Mesenchymal stem cell (in vitro differentiated cells and primary cell): ENCODE results near the gene ANKRD13D.
A peak's percentile ranks its signal among the peaks of the same experiment; 100 is the strongest.

Experiments
- DNase-seq: peaks from one replicate; pipeline ENCODE4 v3.0.0-alpha.2; 2013
- H2AFZ ChIP-seq: one replicate; pipeline ENCODE4 v1.6.1; 2013; ENCODE audit warnings: low read depth, mild to moderate bottlenecking, control low read depth, inconsistent platforms, low read length, moderate library complexity
- H2AK5ac ChIP-seq: 2 replicates; pipeline ENCODE4 v1.6.1; 2013; ENCODE audit warnings: low read length, moderate library complexity, mild to moderate bottlenecking, inconsistent platforms; ENCODE audit not compliant: severe bottlenecking
- H2BK120ac ChIP-seq: one replicate; pipeline ENCODE4 v1.6.1; 2013; ENCODE audit warnings: low read depth, mild to moderate bottlenecking, inconsistent platforms, low read length, moderate library complexity
- H2BK12ac ChIP-seq, 2 experiments: one replicate each; pipeline ENCODE4 v1.6.1; 2013; ENCODE audit warnings: inconsistent platforms in 2 of 2, low read length in 2 of 2, mild to moderate bottlenecking in 2 of 2, moderate library complexity in 2 of 2, control low read depth in 1 of 2
- H2BK15ac ChIP-seq: one replicate; pipeline ENCODE4 v1.6.1; 2013; ENCODE audit warnings: mild to moderate bottlenecking, low read depth, inconsistent platforms; ENCODE audit not compliant: poor library complexity, severe bottlenecking
- H2BK5ac ChIP-seq: 2 replicates; pipeline ENCODE4 v1.6.1; 2013; ENCODE audit warnings: low read depth, mild to moderate bottlenecking, low read length, control low read depth, inconsistent platforms; ENCODE audit not compliant: poor library complexity, severe bottlenecking
- H3K14ac ChIP-seq, 2 experiments: one replicate each; pipeline ENCODE4 v1.6.1; 2013; ENCODE audit warnings: inconsistent platforms in 2 of 2, low read length in 2 of 2, control low read depth in 1 of 2, mild to moderate bottlenecking in 1 of 2, moderate library complexity in 1 of 2
- H3K18ac ChIP-seq, 2 experiments: one replicate each; pipeline ENCODE4 v1.6.1; 2013; ENCODE audit warnings: inconsistent platforms in 2 of 2, low read length in 2 of 2, control low read depth in 1 of 2, low read depth in 1 of 2, mild to moderate bottlenecking in 1 of 2
- H3K23ac ChIP-seq, 2 experiments: one replicate each; pipeline ENCODE4 v1.6.1; 2013; ENCODE audit warnings: inconsistent platforms in 2 of 2, low read length in 2 of 2, mild to moderate bottlenecking in 2 of 2, moderate library complexity in 2 of 2, control low read depth in 1 of 2
- H3K27ac ChIP-seq: 2 replicates; pipeline ENCODE4 v1.5.1; 2013; ENCODE audit warnings: mild to moderate bottlenecking, moderate library complexity, low read length, control low read depth, inconsistent platforms; ENCODE audit not compliant: poor library complexity, severe bottlenecking
- H3K27me3 ChIP-seq, 2 experiments: 2 replicates each; pipeline versions ENCODE4 v1.6.1 to v1.7.0; 2013; ENCODE audit warnings: low read length in 2 of 2, mild to moderate bottlenecking in 2 of 2, moderate library complexity in 2 of 2, control low read depth in 1 of 2, inconsistent platforms in 1 of 2; ENCODE audit not compliant: control insufficient read depth in 1 of 2, insufficient read depth in 1 of 2
- H3K36me3 ChIP-seq, 2 experiments: 2 replicates each; pipeline versions ENCODE4 v1.6.1 to v1.7.0; 2013; ENCODE audit warnings: low read length in 2 of 2, control low read depth in 1 of 2, inconsistent platforms in 1 of 2, low read depth in 1 of 2, mild to moderate bottlenecking in 1 of 2; ENCODE audit not compliant: insufficient read depth in 2 of 2, control insufficient read depth in 1 of 2
- H3K4ac ChIP-seq, 2 experiments: one replicate each; pipeline ENCODE4 v1.6.1; 2013; ENCODE audit warnings: inconsistent platforms in 2 of 2, low read length in 2 of 2, mild to moderate bottlenecking in 2 of 2, moderate library complexity in 2 of 2, control low read depth in 1 of 2, low read depth in 1 of 2
- H3K4me1 ChIP-seq: 2 replicates; pipeline ENCODE4 v1.6.1; 2013; ENCODE audit warnings: low read depth, low read length, control low read depth; ENCODE audit not compliant: control insufficient read depth, insufficient read depth
- H3K4me2 ChIP-seq: 2 replicates; pipeline ENCODE4 v1.6.1; 2013; ENCODE audit warnings: low read length, mild to moderate bottlenecking, inconsistent platforms; ENCODE audit not compliant: poor library complexity, severe bottlenecking
- H3K4me3 ChIP-seq, 2 experiments: 2 replicates each; pipeline versions ENCODE4 v1.5.1 to v1.7.0; 2013; ENCODE audit warnings: low read length in 2 of 2, mild to moderate bottlenecking in 2 of 2, control low read depth in 1 of 2, low read depth in 1 of 2; ENCODE audit not compliant: insufficient read depth in 1 of 2
- H3K79me1 ChIP-seq: replicated peaks from 2 replicates; pipeline ENCODE4 v1.6.1; 2013; ENCODE audit warnings: mild to moderate bottlenecking, control low read depth, low read length, inconsistent platforms; ENCODE audit not compliant: poor library complexity, severe bottlenecking
- H3K9ac ChIP-seq: 2 replicates; pipeline ENCODE4 v1.7.0; 2013; ENCODE audit warnings: mild to moderate bottlenecking, low read length, moderate library complexity
- H3K9me3 ChIP-seq: 2 replicates; pipeline ENCODE4 v1.7.0; 2013; ENCODE audit warnings: mild to moderate bottlenecking, low read length; ENCODE audit not compliant: control insufficient read depth
- H4K8ac ChIP-seq: one replicate; pipeline ENCODE4 v1.6.1; 2013; ENCODE audit warnings: inconsistent platforms, mild to moderate bottlenecking, low read length, moderate library complexity
- H4K91ac ChIP-seq: one replicate; pipeline ENCODE4 v1.6.1; 2013; ENCODE audit warnings: mild to moderate bottlenecking, low read length, inconsistent platforms
- WGBS: methylation state at CpG from one replicate; pipeline ENCODE4 v1.1.7; 2013; ENCODE audit warnings: mixed read lengths; 5-methylcytosine and 5-hydroxymethylcytosine counted together

Gene ANKRD13D

GRCh38 chr11:67269401-67270255, 19.5 kb upstream of the ANKRD13D start:
- Histone ChIP-seq H2BK120ac (peak overlapping the region; percentile 86), H4K91ac (peak overlapping the region; percentile 93), H3K18ac (peak overlapping the region; percentile 80 to 91), H3K27ac (peak overlapping the region; percentile 91), H4K8ac (peak overlapping the region; percentile 94), H3K4me2 (peak overlapping the region; percentile 52), H3K36me3 (peaks cover 9 to 43% of the 10 kb centered on the region in 2 experiments), H3K79me1 (peaks cover 6% of the 10 kb centered on the region), H3K9me3 (no peaks in the 10 kb centered on the region), H3K4me3 (peak overlapping the region in 1 of 2 experiments; percentile 56), H2BK12ac (peak overlapping the region; percentile 40 to 42), H3K9ac (peak overlapping the region; percentile 64), H2BK15ac (peak overlapping the region; percentile 8), H3K4ac (peak overlapping the region; percentile 80 to 91), H2BK5ac (no peak overlapping the region), H3K23ac (peak overlapping the region in 1 of 2 experiments; percentile 28), H2AK5ac (peak overlapping the region; percentile 75), H3K14ac (peak overlapping the region in 1 of 2 experiments; percentile 8), H2AFZ (no peak overlapping the region), H3K4me1 (peaks cover 63% of the 10 kb centered on the region), H3K27me3 (no peaks in the 10 kb centered on the region)
- no peak for DNase-seq
- WGBS: 70% methylated on average over 15 of the region's 15 CpGs

GRCh38 chr11:67270256-67271204, 18.6 kb upstream of the ANKRD13D start:
- H2BK120ac ChIP-seq: peak overlapping the region; percentile 86
- H4K8ac ChIP-seq: peak overlapping the region; percentile 94
- H2AK5ac ChIP-seq: no peak overlapping the region
- H2AFZ ChIP-seq: no peak overlapping the region
- DNase-seq: peak; percentile 51
- H3K36me3 ChIP-seq: peaks cover 9 to 52% of the 10 kb centered on the region in 2 experiments
- peak overlapping the region in 1 of 2 experiments; percentile 7 for H2BK12ac ChIP-seq
- peak overlapping the region; percentile 52 for H3K4me2 ChIP-seq
- H3K79me1 ChIP-seq: peaks cover 11% of the 10 kb centered on the region
- no peak overlapping the region for H3K23ac ChIP-seq
- peaks cover 65% of the 10 kb centered on the region for H3K4me1 ChIP-seq
- H3K4me3 ChIP-seq: peak overlapping the region in 1 of 2 experiments; percentile 56
- peak overlapping the region; percentile 80 to 91 for H3K18ac ChIP-seq
- peak overlapping the region; percentile 45 for H2BK15ac ChIP-seq
- peak overlapping the region; percentile 93 for H4K91ac ChIP-seq
- H2BK5ac ChIP-seq: no peak overlapping the region
- peak overlapping the region; percentile 64 for H3K9ac ChIP-seq
- 36% methylated on average over 26 of the region's 28 CpGs for WGBS
- peak overlapping the region; percentile 91 for H3K27ac ChIP-seq
- peak overlapping the region; percentile 80 to 91 for H3K4ac ChIP-seq
- H3K27me3 ChIP-seq: no peaks in the 10 kb centered on the region
- peak overlapping the region in 1 of 2 experiments; percentile 2 for H3K14ac ChIP-seq
- no peaks in the 10 kb centered on the region for H3K9me3 ChIP-seq

DNA sequence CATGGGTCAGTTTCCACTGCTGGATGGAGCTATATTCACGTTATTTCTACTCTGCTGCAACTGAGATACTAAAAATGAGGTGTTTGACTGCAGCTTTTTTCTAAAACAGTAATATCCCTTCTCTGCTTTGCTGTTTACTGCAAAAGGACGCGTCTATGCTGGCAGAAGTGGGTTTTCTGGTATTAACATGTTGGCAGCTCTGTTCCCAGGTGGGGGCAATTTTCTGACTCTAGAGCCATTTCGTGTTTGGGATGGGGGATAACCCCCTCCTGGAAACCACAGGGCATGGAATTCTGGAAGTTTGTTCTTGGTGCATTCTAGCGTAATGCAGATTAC, 17.9 kb upstream of the ANKRD13D start:
- Histone ChIP-seq H2BK5ac (no peak overlapping the region), H3K14ac (peak overlapping the region in 1 of 2 experiments; percentile 2), H3K9me3 (no peaks in the 10 kb centered on the region), H4K8ac (peak overlapping the region; percentile 52), H3K4me2 (no peak overlapping the region), H3K4me1 (peaks cover 63% of the 10 kb centered on the region), H2AFZ (no peak overlapping the region), H3K36me3 (peaks cover 9 to 58% of the 10 kb centered on the region in 2 experiments), H3K27me3 (no peaks in the 10 kb centered on the region), H3K18ac (no peak overlapping the region), H3K4ac (no peak overlapping the region), H3K23ac (no peak overlapping the region), H3K9ac (no peak overlapping the region), H3K79me1 (peaks cover 17% of the 10 kb centered on the region), H2BK15ac (no peak overlapping the region), H3K4me3 (no peak overlapping the region), H2BK12ac (peak overlapping the region in 1 of 2 experiments; percentile 7), H2AK5ac (no peak overlapping the region), H3K27ac (peak overlapping the region; percentile 91), H4K91ac (no peak overlapping the region), H2BK120ac (no peak overlapping the region)
- 91% methylated on average over 4 of the region's 5 CpGs for WGBS
- no peak for DNase-seq
